GM23338 (cell line): Measurements from ENCODE around the gene NNMT. TPM values are rescaled to one million over a fixed set of nuclear protein-coding genes. Genes with fewer than 3 reads are reported as not detected.

ENCODE experiments used
- ATAC-seq: fragments of 200-7000 bp; cut with Tn5 transposase; 3 replicates; pipeline ENCODE4 v1.9.1; 2020
- DNase-seq: peaks from one replicate; pipeline ENCODE4 v3.0.0-alpha.2; 2015; ENCODE audit warnings: low spot score
- H2AFZ ChIP-seq: fragments of 200-600 bp; sonication (generic); 2 replicates; pipeline ENCODE4 v1.8.0; 2016; ENCODE audit warnings: antibody characterized with exemption, mild to moderate bottlenecking, moderate library complexity
- H3F3A ChIP-seq: fragments of 200-600 bp; sonication (generic); replicated peaks from 2 replicates; pipeline ENCODE4 v1.8.0; 2017; ENCODE audit warnings: antibody characterized with exemption, mixed run types, low read depth
- H3K27ac ChIP-seq: fragments of 200-600 bp; sonication (generic); 2 replicates; pipeline ENCODE4 v1.6.1; 2016; ENCODE audit warnings: low read depth
- H3K27me3 ChIP-seq: fragments of 200-600 bp; sonication (generic); 2 replicates; pipeline ENCODE4 v1.8.0; 2016; ENCODE audit warnings: mild to moderate bottlenecking, mixed run types, moderate library complexity; ENCODE audit not compliant: insufficient read depth
- H3K36me3 ChIP-seq: fragments of 200-600 bp; sonication (generic); 2 replicates; pipeline ENCODE4 v1.8.0; 2016; ENCODE audit warnings: mild to moderate bottlenecking; ENCODE audit not compliant: insufficient read depth
- H3K4me1 ChIP-seq: fragments of 200-600 bp; sonication (generic); 2 replicates; pipeline ENCODE4 v1.8.0; 2016; ENCODE audit warnings: mild to moderate bottlenecking, moderate library complexity; ENCODE audit not compliant: insufficient read depth
- H3K4me2 ChIP-seq: fragments of 200-600 bp; sonication (generic); 2 replicates; pipeline ENCODE4 v1.7.1; 2017; ENCODE audit warnings: mixed run types
- H3K4me3 ChIP-seq: fragments of 200-600 bp; sonication (generic); 2 replicates; pipeline ENCODE4 v1.6.1; 2016; ENCODE audit warnings: mixed run types
- H3K79me2 ChIP-seq: fragments of 200-600 bp; sonication (generic); replicated peaks from 2 replicates; pipeline ENCODE4 v1.8.0; 2017; ENCODE audit warnings: mild to moderate bottlenecking; ENCODE audit not compliant: insufficient read depth
- H3K9me2 ChIP-seq: fragments of 200-600 bp; sonication (generic); 2 replicates; pipeline ENCODE4 v1.8.0; 2017; ENCODE audit not compliant: insufficient read depth
- H4K20me1 ChIP-seq: fragments of 200-600 bp; sonication (generic); replicated peaks from 2 replicates; pipeline ENCODE4 v1.8.0; 2017; ENCODE audit warnings: mild to moderate bottlenecking; ENCODE audit not compliant: insufficient read depth
- H3K27ac Mint-ChIP-seq: 2 replicates; pipeline ENCODE4 v1.8.0; 2020; ENCODE audit warnings: inconsistent platforms, mild to moderate bottlenecking, moderate library complexity, mixed read lengths
- H3K27me3 Mint-ChIP-seq: 3 replicates; pipeline ENCODE4 v1.8.0; 2022; ENCODE audit warnings: low read depth, mild to moderate bottlenecking, moderate library complexity, mixed read lengths, inconsistent platforms; ENCODE audit not compliant: insufficient read depth, poor library complexity
- H3K36me3 Mint-ChIP-seq: 3 replicates; pipeline ENCODE4 v1.8.0; 2021; ENCODE audit warnings: low read depth, mild to moderate bottlenecking, inconsistent platforms, moderate library complexity, mixed read lengths
- H3K4me1 Mint-ChIP-seq: 3 replicates; pipeline ENCODE4 v1.8.0; 2020; ENCODE audit warnings: mild to moderate bottlenecking, inconsistent platforms, mixed read lengths
- H3K4me3 Mint-ChIP-seq: 3 replicates; pipeline ENCODE4 v1.8.0; 2021; ENCODE audit warnings: moderate library complexity, mild to moderate bottlenecking, inconsistent platforms, mixed read lengths
- H3K9me3 Mint-ChIP-seq: 3 replicates; pipeline ENCODE4 v1.8.0; 2020; ENCODE audit warnings: moderate library complexity, mild to moderate bottlenecking, inconsistent platforms, mixed read lengths
- CREB1 ChIP-seq: fragments of 250-450 bp; sonication (Bioruptor Pico); IDR thresholded peaks from 2 replicates; pipeline ENCODE4 v1.5.0; 2020; ENCODE audit warnings: low read depth, mild to moderate bottlenecking, moderate library complexity
- EZH2 ChIP-seq: fragments of 200-600 bp; sonication (generic); IDR thresholded peaks from one replicate; pipeline ENCODE4 v1.8.0; 2017; ENCODE audit warnings: antibody characterized with exemption, mild to moderate bottlenecking, low read depth; ENCODE audit not compliant: unreplicated experiment
- EZH2phosphoT487 ChIP-seq: fragments of 200-600 bp; sonication (generic); IDR thresholded peaks from one replicate; pipeline ENCODE4 v1.8.1; 2018; ENCODE audit warnings: antibody characterized with exemption; ENCODE audit not compliant: unreplicated experiment
- JUNB ChIP-seq: IDR thresholded peaks from one replicate; pipeline ENCODE4 v1.6.1; 2016; ENCODE audit warnings: antibody characterized with exemption; ENCODE audit not compliant: unreplicated experiment
- NANOG ChIP-seq: IDR thresholded peaks from 2 replicates; pipeline ENCODE4 v1.6.1; 2016; ENCODE audit warnings: antibody characterized with exemption, borderline replicate concordance
- POLR2AphosphoS5 ChIP-seq: IDR thresholded peaks from 2 replicates; pipeline ENCODE4 v1.6.1; 2016; ENCODE audit warnings: antibody characterized with exemption, low read depth
- STAT1 ChIP-seq: IDR thresholded peaks from one replicate; pipeline ENCODE4 v1.6.1; 2016; ENCODE audit warnings: antibody characterized with exemption; ENCODE audit not compliant: unreplicated experiment
- ZNF114 ChIP-seq: fragments of 250-450 bp; sonication (Bioruptor Pico); IDR thresholded peaks from 2 replicates; pipeline ENCODE4 v1.5.0; 2020; ENCODE audit warnings: mild to moderate bottlenecking, moderate library complexity
- ZNF331 ChIP-seq: fragments of 250-450 bp; sonication (Bioruptor Pico); IDR thresholded peaks from 2 replicates; pipeline ENCODE4 v1.5.0; 2020; ENCODE audit warnings: low read depth, mild to moderate bottlenecking, moderate library complexity
- polyA plus RNA-seq: library from polyadenylated mRNA; unstranded; fragments of >200 nt; fragmentation: Nextera tagmentation; extraction: Ambion mirVana; gene quantifications from 2 replicates; pipeline ENCODE4 v1.2.1, GENCODE V29; 2016
- total RNA-seq: library from RNA; depleted of rRNA; stranded (reverse); fragments of >200 nt; shearing (Covaris generic); gene quantifications from 2 replicates; pipeline ENCODE4 v1.2.3, GENCODE V29; 2014
- TF ChIP-seq, protein P1 (sequence below), 2 experiments: fragments of 200-600 bp in 1 of 2; sonication (generic) in 1 of 2; conservative IDR thresholded peaks; 2 replicates each; pipeline versions ENCODE4 v1.5.1 to v1.6.1; 2016 to 2017; ENCODE audit warnings: antibody characterized with exemption in 2 of 2, low read depth in 2 of 2, mild to moderate bottlenecking in 2 of 2, moderate library complexity in 1 of 2
- TF ChIP-seq, protein P2 (sequence below): IDR thresholded peaks from 2 replicates; pipeline ENCODE4 v1.6.1; 2016; ENCODE audit warnings: antibody characterized with exemption
- TF ChIP-seq, protein P3 (sequence below): fragments of 250-450 bp; sonication (Bioruptor Pico); IDR thresholded peaks from 2 replicates; pipeline ENCODE4 v1.5.0; 2020; ENCODE audit warnings: mild to moderate bottlenecking, moderate library complexity
- TF ChIP-seq, protein P4 (sequence below): IDR thresholded peaks from one replicate; pipeline ENCODE4 v1.6.1; 2018; ENCODE audit warnings: antibody characterized with exemption; ENCODE audit not compliant: unreplicated experiment

The NNMT gene
- total and polyA plus RNA-seq, 2 experiments from 2014 or later, result 0.40 TPM; not detected in 1

DNA sequence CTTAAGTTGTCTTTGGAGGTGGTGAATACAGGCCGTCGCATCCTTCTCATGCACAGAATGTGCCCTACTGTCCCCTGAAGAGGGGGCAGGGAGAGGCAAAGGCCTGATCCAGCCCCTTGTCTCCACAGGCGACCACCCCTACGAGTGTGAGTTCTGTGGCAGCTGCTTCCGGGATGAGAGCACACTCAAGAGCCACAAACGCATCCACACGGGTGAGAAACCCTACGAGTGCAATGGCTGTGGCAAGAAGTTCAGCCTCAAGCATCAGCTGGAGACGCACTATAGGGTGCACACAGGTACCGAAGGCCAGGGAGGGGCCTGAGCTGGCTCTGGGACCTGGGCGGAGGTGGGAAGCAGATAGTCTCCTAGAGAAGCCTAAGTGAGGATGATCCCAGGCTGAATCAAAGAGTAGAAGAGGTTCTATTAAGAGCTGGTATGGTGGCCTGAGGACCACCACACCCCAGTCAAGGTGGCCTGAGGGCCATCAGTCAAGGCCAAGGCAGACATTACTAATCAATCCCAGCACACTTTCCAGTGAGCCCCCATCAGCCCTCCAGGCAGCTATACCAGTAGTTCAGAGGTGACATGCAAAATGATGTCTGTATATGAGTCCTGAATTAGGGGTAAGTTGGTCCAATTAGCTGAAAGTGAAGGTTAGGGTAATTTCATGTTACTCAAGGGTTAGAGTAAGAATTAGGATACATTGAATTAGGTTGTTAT lies 49.0 kb upstream of the NNMT start:
- no peak for DNase-seq
- H3K9me3 Mint-ChIP-seq, result no peaks in the 10 kb centered on the region
- H3K27ac Mint-ChIP-seq, result no peak overlapping the region
- H3K4me3 Mint-ChIP-seq, result no peak overlapping the region
- H3K4me1 Mint-ChIP-seq, result peaks cover 16% of the 10 kb centered on the region
- no peak for ATAC-seq
- peaks cover 4% of the 10 kb centered on the region for H3K27me3 Mint-ChIP-seq
- H3K36me3 Mint-ChIP-seq, result no peaks in the 10 kb centered on the region
- Histone ChIP-seq H3F3A (no peaks in the 10 kb centered on the region), H3K27ac (no peak overlapping the region), H4K20me1 (no peaks in the 10 kb centered on the region), H3K4me2 (no peak overlapping the region), H3K4me3 (no peak overlapping the region), H3K79me2 (no peaks in the 10 kb centered on the region), H3K27me3 (no peaks in the 10 kb centered on the region), H3K36me3 (no peaks in the 10 kb centered on the region), H2AFZ (no peak overlapping the region), H3K9me2 (no peaks in the 10 kb centered on the region), H3K4me1 (peaks cover 5% of the 10 kb centered on the region)
- TF ChIP-seq EZH2phosphoT487 (no peak), NANOG (no peak), POLR2AphosphoS5 (no peak), ZNF331 (CRISPR knock-in tag) (no peak), EZH2 (no peak), JUNB (no peak), STAT1 (no peak), CREB1 (CRISPR knock-in tag) (no peak), ZNF114 (no peak)
- TF ChIP-seq, protein P1, sequence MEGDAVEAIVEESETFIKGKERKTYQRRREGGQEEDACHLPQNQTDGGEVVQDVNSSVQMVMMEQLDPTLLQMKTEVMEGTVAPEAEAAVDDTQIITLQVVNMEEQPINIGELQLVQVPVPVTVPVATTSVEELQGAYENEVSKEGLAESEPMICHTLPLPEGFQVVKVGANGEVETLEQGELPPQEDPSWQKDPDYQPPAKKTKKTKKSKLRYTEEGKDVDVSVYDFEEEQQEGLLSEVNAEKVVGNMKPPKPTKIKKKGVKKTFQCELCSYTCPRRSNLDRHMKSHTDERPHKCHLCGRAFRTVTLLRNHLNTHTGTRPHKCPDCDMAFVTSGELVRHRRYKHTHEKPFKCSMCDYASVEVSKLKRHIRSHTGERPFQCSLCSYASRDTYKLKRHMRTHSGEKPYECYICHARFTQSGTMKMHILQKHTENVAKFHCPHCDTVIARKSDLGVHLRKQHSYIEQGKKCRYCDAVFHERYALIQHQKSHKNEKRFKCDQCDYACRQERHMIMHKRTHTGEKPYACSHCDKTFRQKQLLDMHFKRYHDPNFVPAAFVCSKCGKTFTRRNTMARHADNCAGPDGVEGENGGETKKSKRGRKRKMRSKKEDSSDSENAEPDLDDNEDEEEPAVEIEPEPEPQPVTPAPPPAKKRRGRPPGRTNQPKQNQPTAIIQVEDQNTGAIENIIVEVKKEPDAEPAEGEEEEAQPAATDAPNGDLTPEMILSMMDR (conservative IDR thresholded peaks at IDR 0.05; ENCODE audit: low read depth in 2 of 2), result no peak
- TF ChIP-seq, protein P2, sequence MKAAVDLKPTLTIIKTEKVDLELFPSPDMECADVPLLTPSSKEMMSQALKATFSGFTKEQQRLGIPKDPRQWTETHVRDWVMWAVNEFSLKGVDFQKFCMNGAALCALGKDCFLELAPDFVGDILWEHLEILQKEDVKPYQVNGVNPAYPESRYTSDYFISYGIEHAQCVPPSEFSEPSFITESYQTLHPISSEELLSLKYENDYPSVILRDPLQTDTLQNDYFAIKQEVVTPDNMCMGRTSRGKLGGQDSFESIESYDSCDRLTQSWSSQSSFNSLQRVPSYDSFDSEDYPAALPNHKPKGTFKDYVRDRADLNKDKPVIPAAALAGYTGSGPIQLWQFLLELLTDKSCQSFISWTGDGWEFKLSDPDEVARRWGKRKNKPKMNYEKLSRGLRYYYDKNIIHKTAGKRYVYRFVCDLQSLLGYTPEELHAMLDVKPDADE, result no peak
- TF ChIP-seq, protein P3, sequence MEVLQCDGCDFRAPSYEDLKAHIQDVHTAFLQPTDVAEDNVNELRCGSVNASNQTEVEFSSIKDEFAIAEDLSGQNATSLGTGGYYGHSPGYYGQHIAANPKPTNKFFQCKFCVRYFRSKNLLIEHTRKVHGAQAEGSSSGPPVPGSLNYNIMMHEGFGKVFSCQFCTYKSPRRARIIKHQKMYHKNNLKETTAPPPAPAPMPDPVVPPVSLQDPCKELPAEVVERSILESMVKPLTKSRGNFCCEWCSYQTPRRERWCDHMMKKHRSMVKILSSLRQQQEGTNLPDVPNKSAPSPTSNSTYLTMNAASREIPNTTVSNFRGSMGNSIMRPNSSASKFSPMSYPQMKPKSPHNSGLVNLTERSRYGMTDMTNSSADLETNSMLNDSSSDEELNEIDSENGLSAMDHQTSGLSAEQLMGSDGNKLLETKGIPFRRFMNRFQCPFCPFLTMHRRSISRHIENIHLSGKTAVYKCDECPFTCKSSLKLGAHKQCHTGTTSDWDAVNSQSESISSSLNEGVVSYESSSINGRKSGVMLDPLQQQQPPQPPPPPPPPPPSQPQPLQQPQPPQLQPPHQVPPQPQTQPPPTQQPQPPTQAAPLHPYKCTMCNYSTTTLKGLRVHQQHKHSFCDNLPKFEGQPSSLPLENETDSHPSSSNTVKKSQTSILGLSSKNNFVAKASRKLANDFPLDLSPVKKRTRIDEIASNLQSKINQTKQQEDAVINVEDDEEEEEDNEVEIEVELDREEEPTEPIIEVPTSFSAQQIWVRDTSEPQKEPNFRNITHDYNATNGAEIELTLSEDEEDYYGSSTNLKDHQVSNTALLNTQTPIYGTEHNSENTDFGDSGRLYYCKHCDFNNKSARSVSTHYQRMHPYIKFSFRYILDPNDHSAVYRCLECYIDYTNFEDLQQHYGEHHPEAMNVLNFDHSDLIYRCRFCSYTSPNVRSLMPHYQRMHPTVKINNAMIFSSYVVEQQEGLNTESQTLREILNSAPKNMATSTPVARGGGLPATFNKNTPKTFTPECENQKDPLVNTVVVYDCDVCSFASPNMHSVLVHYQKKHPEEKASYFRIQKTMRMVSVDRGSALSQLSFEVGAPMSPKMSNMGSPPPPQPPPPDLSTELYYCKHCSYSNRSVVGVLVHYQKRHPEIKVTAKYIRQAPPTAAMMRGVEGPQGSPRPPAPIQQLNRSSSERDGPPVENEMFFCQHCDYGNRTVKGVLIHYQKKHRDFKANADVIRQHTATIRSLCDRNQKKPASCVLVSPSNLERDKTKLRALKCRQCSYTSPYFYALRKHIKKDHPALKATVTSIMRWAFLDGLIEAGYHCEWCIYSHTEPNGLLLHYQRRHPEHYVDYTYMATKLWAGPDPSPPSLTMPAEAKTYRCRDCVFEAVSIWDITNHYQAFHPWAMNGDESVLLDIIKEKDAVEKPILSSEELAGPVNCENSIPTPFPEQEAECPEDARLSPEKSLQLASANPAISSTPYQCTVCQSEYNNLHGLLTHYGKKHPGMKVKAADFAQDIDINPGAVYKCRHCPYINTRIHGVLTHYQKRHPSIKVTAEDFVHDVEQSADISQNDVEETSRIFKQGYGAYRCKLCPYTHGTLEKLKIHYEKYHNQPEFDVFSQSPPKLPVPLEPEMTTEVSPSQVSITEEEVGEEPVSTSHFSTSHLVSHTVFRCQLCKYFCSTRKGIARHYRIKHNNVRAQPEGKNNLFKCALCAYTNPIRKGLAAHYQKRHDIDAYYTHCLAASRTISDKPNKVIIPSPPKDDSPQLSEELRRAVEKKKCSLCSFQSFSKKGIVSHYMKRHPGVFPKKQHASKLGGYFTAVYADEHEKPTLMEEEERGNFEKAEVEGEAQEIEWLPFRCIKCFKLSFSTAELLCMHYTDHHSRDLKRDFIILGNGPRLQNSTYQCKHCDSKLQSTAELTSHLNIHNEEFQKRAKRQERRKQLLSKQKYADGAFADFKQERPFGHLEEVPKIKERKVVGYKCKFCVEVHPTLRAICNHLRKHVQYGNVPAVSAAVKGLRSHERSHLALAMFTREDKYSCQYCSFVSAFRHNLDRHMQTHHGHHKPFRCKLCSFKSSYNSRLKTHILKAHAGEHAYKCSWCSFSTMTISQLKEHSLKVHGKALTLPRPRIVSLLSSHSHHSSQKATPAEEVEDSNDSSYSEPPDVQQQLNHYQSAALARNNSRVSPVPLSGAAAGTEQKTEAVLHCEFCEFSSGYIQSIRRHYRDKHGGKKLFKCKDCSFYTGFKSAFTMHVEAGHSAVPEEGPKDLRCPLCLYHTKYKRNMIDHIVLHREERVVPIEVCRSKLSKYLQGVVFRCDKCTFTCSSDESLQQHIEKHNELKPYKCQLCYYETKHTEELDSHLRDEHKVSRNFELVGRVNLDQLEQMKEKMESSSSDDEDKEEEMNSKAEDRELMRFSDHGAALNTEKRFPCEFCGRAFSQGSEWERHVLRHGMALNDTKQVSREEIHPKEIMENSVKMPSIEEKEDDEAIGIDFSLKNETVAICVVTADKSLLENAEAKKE (CRISPR knock-in tag), result no peak
- TF ChIP-seq, protein P4, sequence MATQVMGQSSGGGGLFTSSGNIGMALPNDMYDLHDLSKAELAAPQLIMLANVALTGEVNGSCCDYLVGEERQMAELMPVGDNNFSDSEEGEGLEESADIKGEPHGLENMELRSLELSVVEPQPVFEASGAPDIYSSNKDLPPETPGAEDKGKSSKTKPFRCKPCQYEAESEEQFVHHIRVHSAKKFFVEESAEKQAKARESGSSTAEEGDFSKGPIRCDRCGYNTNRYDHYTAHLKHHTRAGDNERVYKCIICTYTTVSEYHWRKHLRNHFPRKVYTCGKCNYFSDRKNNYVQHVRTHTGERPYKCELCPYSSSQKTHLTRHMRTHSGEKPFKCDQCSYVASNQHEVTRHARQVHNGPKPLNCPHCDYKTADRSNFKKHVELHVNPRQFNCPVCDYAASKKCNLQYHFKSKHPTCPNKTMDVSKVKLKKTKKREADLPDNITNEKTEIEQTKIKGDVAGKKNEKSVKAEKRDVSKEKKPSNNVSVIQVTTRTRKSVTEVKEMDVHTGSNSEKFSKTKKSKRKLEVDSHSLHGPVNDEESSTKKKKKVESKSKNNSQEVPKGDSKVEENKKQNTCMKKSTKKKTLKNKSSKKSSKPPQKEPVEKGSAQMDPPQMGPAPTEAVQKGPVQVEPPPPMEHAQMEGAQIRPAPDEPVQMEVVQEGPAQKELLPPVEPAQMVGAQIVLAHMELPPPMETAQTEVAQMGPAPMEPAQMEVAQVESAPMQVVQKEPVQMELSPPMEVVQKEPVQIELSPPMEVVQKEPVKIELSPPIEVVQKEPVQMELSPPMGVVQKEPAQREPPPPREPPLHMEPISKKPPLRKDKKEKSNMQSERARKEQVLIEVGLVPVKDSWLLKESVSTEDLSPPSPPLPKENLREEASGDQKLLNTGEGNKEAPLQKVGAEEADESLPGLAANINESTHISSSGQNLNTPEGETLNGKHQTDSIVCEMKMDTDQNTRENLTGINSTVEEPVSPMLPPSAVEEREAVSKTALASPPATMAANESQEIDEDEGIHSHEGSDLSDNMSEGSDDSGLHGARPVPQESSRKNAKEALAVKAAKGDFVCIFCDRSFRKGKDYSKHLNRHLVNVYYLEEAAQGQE, result no peak
